Measurements from ENCODE around the gene TEX261. TPM values are rescaled to one million over a fixed set of nuclear protein-coding genes. Genes with fewer than 3 reads are reported as not detected.

Gene TEX261
- total RNA-seq, 1 experiment from 2014 or later, result 54.2 TPM

- ATAC-seq (no peak), DNase-seq (no peak)
- H3K9me3 ChIP-seq (ENCODE audit: low read length), result no peaks in the 10 kb centered on the region
- peaks cover 16% of the 10 kb centered on the region for H3K4me1 ChIP-seq (ENCODE audit: insufficient read depth, low read length)
- H3K27ac ChIP-seq (ENCODE audit: low read length), result no peak overlapping the region
- TF ChIP-seq EZH2phosphoT487 (IDR thresholded peaks at IDR 0.05; ENCODE audit: borderline replicate concordance, low read length), result no peak
- no peaks in the 10 kb centered on the region for H3F3A ChIP-seq (ENCODE audit: low read length, unreplicated experiment)
- no peak overlapping the region for H3K4me2 ChIP-seq (ENCODE audit: low read length)
- H4K20me1 ChIP-seq (ENCODE audit: low read length), result no peaks in the 10 kb centered on the region
- no peaks in the 10 kb centered on the region for H3K27me3 ChIP-seq (ENCODE audit: low read length)
- no peaks in the 10 kb centered on the region for H3K36me3 ChIP-seq (ENCODE audit: low read depth, low read length)
- ChIA-PET POLR2A (ENCODE audit: unreplicated experiment) (no interaction called here), CTCF (no interaction called here)
- no peak overlapping the region for H3K9ac ChIP-seq (ENCODE audit: low read length)
- H3K79me2 ChIP-seq (ENCODE audit: low read length), result no peaks in the 10 kb centered on the region
- no peak overlapping the region for H2AFZ ChIP-seq (ENCODE audit: low read length)
- no TSS peak for BruUV-seq (replicated peaks)
- no peak overlapping the region for H3K4me3 ChIP-seq (ENCODE audit: low read length)
- no peaks in the 10 kb centered on the region for H3K9me2 ChIP-seq (replicated peaks; ENCODE audit: low read length)
- intact Hi-C loops (cut with micrococcal nuclease), result no loop called here
Observed at GRCh38 chr2:70979180-70979488, 15.5 kb downstream of the TEX261 start.

DNA sequence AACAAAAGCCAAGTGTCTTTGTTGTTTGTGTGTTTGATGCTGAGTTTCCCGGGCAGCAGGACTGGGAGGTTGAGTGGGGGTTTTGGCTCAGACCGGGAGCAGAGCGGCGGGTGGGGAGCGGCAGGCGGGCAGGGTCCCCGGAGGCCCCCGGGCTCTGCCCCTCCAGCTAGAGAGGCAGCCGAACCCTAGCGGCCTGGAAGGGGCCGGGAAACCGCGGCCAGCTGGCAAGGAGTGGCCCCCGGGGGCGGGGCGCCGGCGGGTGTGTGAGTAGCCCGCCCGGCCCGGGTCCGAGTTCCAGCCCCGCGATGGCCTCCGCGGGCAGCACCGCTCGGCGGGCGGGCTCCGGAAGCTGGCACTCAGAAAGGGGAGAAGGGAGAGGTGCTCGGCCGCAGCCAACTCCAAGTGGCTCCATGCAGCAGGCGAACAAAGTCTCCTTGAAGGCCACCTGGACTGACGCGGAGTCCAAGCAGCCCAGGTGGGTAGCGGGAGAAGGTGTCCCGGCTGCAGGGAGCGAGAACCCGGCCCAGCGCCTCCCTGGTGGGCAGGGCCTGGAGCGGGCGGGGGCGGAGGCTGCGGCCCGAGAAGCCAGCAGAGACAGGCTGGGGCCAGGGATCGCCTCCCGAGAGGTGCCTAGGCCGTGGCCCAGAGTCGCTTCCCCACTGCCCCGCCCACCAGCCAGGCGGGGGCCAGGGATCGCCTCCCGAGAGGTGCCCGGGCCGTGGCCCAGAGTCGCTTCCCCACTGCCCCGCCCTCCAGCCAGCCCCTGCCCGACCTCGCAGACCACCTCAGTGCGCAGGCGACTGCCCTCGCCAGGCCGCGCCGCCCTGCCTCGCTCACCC is 16.1 kb downstream of the TEX261 start, which contains the start of gene ANKRD53:
Gene ANKRD53 (plus strand): TSS at position 290 of the 839 bp plus-strand sequence. CDS start 16 bp downstream, at position 306.
- H3K4me1 ChIP-seq (ENCODE audit: insufficient read depth, low read length), result peaks cover 16% of the 10 kb centered on the region
- no TSS peak for BruUV-seq (replicated peaks)
- H3K27me3 ChIP-seq (ENCODE audit: low read length), result no peaks in the 10 kb centered on the region
- peak within 1 kb of the TSS; percentile 70 for H3K4me3 ChIP-seq (ENCODE audit: low read length)
- H3K79me2 ChIP-seq (ENCODE audit: low read length), result no peaks in the 10 kb centered on the region
- no peaks in the 10 kb centered on the region for H3K9me3 ChIP-seq (ENCODE audit: low read length)
- H3K9me2 ChIP-seq (replicated peaks; ENCODE audit: low read length), result no peaks in the 10 kb centered on the region
- no peak within 1 kb of the TSS for H3K9ac ChIP-seq (ENCODE audit: low read length)
- no peaks in the 10 kb centered on the region for H4K20me1 ChIP-seq (ENCODE audit: low read length)
- TF ChIP-seq EZH2 (IDR thresholded peaks at IDR 0.05; ENCODE audit: low read length, unreplicated experiment) (no peak), EZH2phosphoT487 (IDR thresholded peaks at IDR 0.05; ENCODE audit: borderline replicate concordance, low read length) (no peak)
- TF ChIP-seq, protein P1, sequence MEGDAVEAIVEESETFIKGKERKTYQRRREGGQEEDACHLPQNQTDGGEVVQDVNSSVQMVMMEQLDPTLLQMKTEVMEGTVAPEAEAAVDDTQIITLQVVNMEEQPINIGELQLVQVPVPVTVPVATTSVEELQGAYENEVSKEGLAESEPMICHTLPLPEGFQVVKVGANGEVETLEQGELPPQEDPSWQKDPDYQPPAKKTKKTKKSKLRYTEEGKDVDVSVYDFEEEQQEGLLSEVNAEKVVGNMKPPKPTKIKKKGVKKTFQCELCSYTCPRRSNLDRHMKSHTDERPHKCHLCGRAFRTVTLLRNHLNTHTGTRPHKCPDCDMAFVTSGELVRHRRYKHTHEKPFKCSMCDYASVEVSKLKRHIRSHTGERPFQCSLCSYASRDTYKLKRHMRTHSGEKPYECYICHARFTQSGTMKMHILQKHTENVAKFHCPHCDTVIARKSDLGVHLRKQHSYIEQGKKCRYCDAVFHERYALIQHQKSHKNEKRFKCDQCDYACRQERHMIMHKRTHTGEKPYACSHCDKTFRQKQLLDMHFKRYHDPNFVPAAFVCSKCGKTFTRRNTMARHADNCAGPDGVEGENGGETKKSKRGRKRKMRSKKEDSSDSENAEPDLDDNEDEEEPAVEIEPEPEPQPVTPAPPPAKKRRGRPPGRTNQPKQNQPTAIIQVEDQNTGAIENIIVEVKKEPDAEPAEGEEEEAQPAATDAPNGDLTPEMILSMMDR (conservative IDR thresholded peaks at IDR 0.05; ENCODE audit: low read depth, low read length), result no peak
- DNase-seq, result no peak
- no peak for ATAC-seq
- no peaks in the 10 kb centered on the region for H3F3A ChIP-seq (ENCODE audit: low read length, unreplicated experiment)
- no peaks in the 10 kb centered on the region for H3K36me3 ChIP-seq (ENCODE audit: low read depth, low read length)
- CTCF ChIA-PET, result interaction anchor here (0.9 to 1.0 kb wide), 2 partner anchors 30 to 107 kb away, joined by 3 to 4 read pairs; no protein-coding TSS in a partner anchor
- POLR2A ChIA-PET (ENCODE audit: unreplicated experiment), result no interaction called here
- H3K27ac ChIP-seq (ENCODE audit: low read length), result no peak within 1 kb of the TSS
- H3K4me2 ChIP-seq (ENCODE audit: low read length), result peak within 1 kb of the TSS; percentile 85
- peak within 1 kb of the TSS; percentile 84; the same call in 1 of the 2 replicates for H2AFZ ChIP-seq (ENCODE audit: low read length)
- intact Hi-C loops (cut with micrococcal nuclease), result no loop called here

- Histone ChIP-seq H2AFZ (ENCODE audit: low read length) (peak overlapping the region; percentile 84; the same call in 1 of the 2 replicates), H3K9ac (ENCODE audit: low read length) (no peak overlapping the region), H3K9me2 (replicated peaks; ENCODE audit: low read length) (no peaks in the 10 kb centered on the region), H3K36me3 (ENCODE audit: low read depth, low read length) (no peaks in the 10 kb centered on the region), H3K9me3 (ENCODE audit: low read length) (no peaks in the 10 kb centered on the region), H3F3A (ENCODE audit: low read length, unreplicated experiment) (no peaks in the 10 kb centered on the region), H3K79me2 (ENCODE audit: low read length) (no peaks in the 10 kb centered on the region), H4K20me1 (ENCODE audit: low read length) (no peaks in the 10 kb centered on the region), H3K4me3 (ENCODE audit: low read length) (peak overlapping the region; percentile 70), H3K27me3 (ENCODE audit: low read length) (no peaks in the 10 kb centered on the region), H3K4me2 (ENCODE audit: low read length) (peak overlapping the region; percentile 85), H3K4me1 (ENCODE audit: insufficient read depth, low read length) (peaks cover 16% of the 10 kb centered on the region), H3K27ac (ENCODE audit: low read length) (no peak overlapping the region)
- TF ChIP-seq, protein P1 (conservative IDR thresholded peaks at IDR 0.05; ENCODE audit: low read depth, low read length), result peak; percentile 39
- no peak for TF ChIP-seq EZH2 (IDR thresholded peaks at IDR 0.05; ENCODE audit: low read length, unreplicated experiment)
- peak; percentile 57 for DNase-seq
- BruUV-seq (replicated peaks), result no TSS peak
- CTCF ChIA-PET, result interaction anchor here (0.9 to 1.0 kb wide), 2 partner anchors 29 to 106 kb away, joined by 3 to 4 read pairs; no protein-coding TSS in a partner anchor
- intact Hi-C loops (cut with micrococcal nuclease), result loop anchor here (2.0 kb wide), 1 partner anchor 115 kb away; no protein-coding TSS in a partner anchor
- POLR2A ChIA-PET (ENCODE audit: unreplicated experiment), result no interaction called here
- ATAC-seq, result peak; percentile 54; the same call in 1 of the 2 replicates
Observed at GRCh38 chr2:70977605-70978205, 17.0 kb downstream of the TEX261 start.
